ENCODE data around the gene SEC23B. TPM values are rescaled to one million over a fixed set of nuclear protein-coding genes. Genes with fewer than 3 reads are reported as not detected.
A peak's percentile ranks its signal among the peaks of the same experiment; 100 is the strongest.

SEC23B gene
- total RNA-seq, 1 experiment from 2014 or later, result 139 TPM

- intact Hi-C loops (cut with micrococcal nuclease), result loop anchor here (1.0 to 5.0 kb wide), 3 partner anchors 29 to 120 kb away; partner anchors contain the start of genes DTD1 and SEC23B
- Mint-ChIP-seq H3K4me3 (ENCODE audit: unreplicated experiment) (peak within 1 kb of the TSS; percentile 98), H3K9me3 (ENCODE audit: unreplicated experiment) (no peaks in the 10 kb centered on the region), H3K4me1 (ENCODE audit: insufficient read depth, unreplicated experiment) (no peaks in the 10 kb centered on the region), H3K27me3 (ENCODE audit: insufficient read depth, unreplicated experiment) (no peaks in the 10 kb centered on the region), H3K27ac (ENCODE audit: low read depth, unreplicated experiment) (peak within 1 kb of the TSS; percentile 99), H3K36me3 (ENCODE audit: insufficient read depth, unreplicated experiment) (peaks cover 9% of the 10 kb centered on the region)
- TF ChIP-seq CTCF (IDR thresholded peaks at IDR 0.05; ENCODE audit: unreplicated experiment), result no peak
- CTCF ChIA-PET, result interaction anchor here (0.6 to 2.2 kb wide), 9 partner anchors 18 to 1446 kb away, joined by 3 to 8 read pairs (median 4); partner anchors contain the start of gene RBBP9
- BruUV-seq (replicated peaks), result no TSS peak
- peak; percentile 96 for DNase-seq (ENCODE audit: unreplicated experiment)
- POLR2A ChIA-PET, result interaction anchor here (0.6 to 6.4 kb wide), 33 partner anchors 9 to 1585 kb away, joined by 3 to 108 read pairs (median 6); partner anchors contain the start of genes CFAP61, CRNKL1, RBBP9 and SEC23B
These were observed 40.6 kb upstream of the SEC23B start, which contains the start of the genes DZANK1 and POLR3F for GRCh38 chr20:18466894-18467730. DZANK1 (minus strand) TSS chr20:18467030; CDS start chr20:18465358, 1,672 bp downstream. POLR3F (plus strand) TSS chr20:18467390; CDS start chr20:18467507, 117 bp downstream.

GRCh38 chr20:18477218-18477617 lies 30.5 kb upstream of the SEC23B start:
- BruUV-seq (replicated peaks), result no TSS peak
- peaks cover 85% of the 10 kb centered on the region for H3K36me3 Mint-ChIP-seq (ENCODE audit: insufficient read depth, unreplicated experiment)
- TF ChIP-seq CTCF (IDR thresholded peaks at IDR 0.05; ENCODE audit: unreplicated experiment), result no peak
- H3K4me1 Mint-ChIP-seq (ENCODE audit: insufficient read depth, unreplicated experiment), result no peaks in the 10 kb centered on the region
- no peaks in the 10 kb centered on the region for H3K9me3 Mint-ChIP-seq (ENCODE audit: unreplicated experiment)
- no peaks in the 10 kb centered on the region for H3K27me3 Mint-ChIP-seq (ENCODE audit: insufficient read depth, unreplicated experiment)
- POLR2A ChIA-PET, result interaction anchor here (1.9 to 5.6 kb wide), 2 partner anchors 11 to 30 kb away, joined by 6 to 38 read pairs; partner anchors contain the start of genes DZANK1, POLR3F and SEC23B
- CTCF ChIA-PET, result interaction anchor here (0.8 to 1.2 kb wide), 2 partner anchors 65 to 139 kb away, joined by 3 read pairs; no protein-coding TSS in a partner anchor
- no peak overlapping the region for H3K27ac Mint-ChIP-seq (ENCODE audit: low read depth, unreplicated experiment)
- DNase-seq (ENCODE audit: unreplicated experiment), result no peak
- intact Hi-C loops (cut with micrococcal nuclease), result no loop called here
- no peak overlapping the region for H3K4me3 Mint-ChIP-seq (ENCODE audit: unreplicated experiment)

DNA sequence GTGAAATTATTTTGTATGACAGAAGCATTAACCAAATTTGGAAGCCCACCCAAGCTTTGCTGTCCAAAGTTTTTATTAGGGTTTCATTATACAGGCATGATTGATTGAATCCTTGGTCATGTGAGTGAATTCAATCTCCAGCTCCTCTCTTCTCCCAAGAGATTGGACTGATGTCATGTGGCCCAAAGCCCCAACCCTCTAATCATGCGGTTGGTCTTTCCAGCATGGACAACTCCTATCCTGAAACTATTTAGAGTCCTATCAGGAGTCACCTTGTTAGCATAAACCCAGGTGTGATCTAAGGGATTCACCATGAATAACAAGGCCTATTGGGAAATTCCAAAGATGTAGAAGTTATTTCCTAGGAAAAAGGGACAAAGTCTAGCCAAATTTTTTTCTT lies 29.9 kb upstream of the SEC23B start:
- no peak overlapping the region for H3K27ac Mint-ChIP-seq (ENCODE audit: low read depth, unreplicated experiment)
- POLR2A ChIA-PET, result interaction anchor here (0.9 to 5.6 kb wide), 3 partner anchors 9 to 29 kb away, joined by 3 to 38 read pairs (median 6); partner anchors contain the start of genes DZANK1, POLR3F and SEC23B
- intact Hi-C loops (cut with micrococcal nuclease), result no loop called here

More for the DNA sequence above, 29.9 kb upstream of the SEC23B start:
- H3K36me3 Mint-ChIP-seq (ENCODE audit: insufficient read depth, unreplicated experiment), result peaks cover 87% of the 10 kb centered on the region
- H3K4me3 Mint-ChIP-seq (ENCODE audit: unreplicated experiment), result no peak overlapping the region
- H3K9me3 Mint-ChIP-seq (ENCODE audit: unreplicated experiment), result no peaks in the 10 kb centered on the region
- no peak for DNase-seq (ENCODE audit: unreplicated experiment)
- no peaks in the 10 kb centered on the region for H3K4me1 Mint-ChIP-seq (ENCODE audit: insufficient read depth, unreplicated experiment)
- CTCF ChIA-PET, result interaction anchor here (0.7 to 1.2 kb wide), 3 partner anchors 65 to 737 kb away, joined by 3 to 5 read pairs (median 3); no protein-coding TSS in a partner anchor
- TF ChIP-seq CTCF (IDR thresholded peaks at IDR 0.05; ENCODE audit: unreplicated experiment), result no peak
- H3K27me3 Mint-ChIP-seq (ENCODE audit: insufficient read depth, unreplicated experiment), result no peaks in the 10 kb centered on the region
- BruUV-seq (replicated peaks), result no TSS peak

Measured in MCF 10A (cell line).